Measurements from ENCODE around the gene VAV2.
"Not testable (repeated sequence)": the region's sequence is repeated elsewhere in the genome, so short reads cannot be mapped to it uniquely, and the experiment has no call there.

VAV2 gene

GRCh38 chr9:133995012-133995896, 3.1 kb upstream of the VAV2 start:
- no peak for DNase-seq (ENCODE audit: low spot score)

GRCh38 chr9:133994353-133995011, 2.4 kb upstream of the VAV2 start:
- DNase-seq (ENCODE audit: low spot score): peak; percentile 89

- no peak for DNase-seq (ENCODE audit: low spot score)
These were observed 1.6 kb upstream of the VAV2 start for GRCh38 chr9:133993635-133994253.

GRCh38 chr9:133992780-133993634, 883 bp upstream of the VAV2 start:
- peak; percentile 93 for DNase-seq (ENCODE audit: low spot score)

- no peak for DNase-seq (ENCODE audit: low spot score)
These were observed 756 bp downstream of the VAV2 start for GRCh38 chr9:133991214-133991921.

- no peak for DNase-seq (ENCODE audit: low spot score)
These were observed 1.5 kb downstream of the VAV2 start for GRCh38 chr9:133990366-133991213.

- DNase-seq (ENCODE audit: low spot score): no peak
These were observed 2.3 kb downstream of the VAV2 start for GRCh38 chr9:133989625-133990365.

- DNase-seq (ENCODE audit: low spot score): not testable (repeated sequence)
These were observed 3.4 kb downstream of the VAV2 start for GRCh38 chr9:133988771-133989170.

GRCh38 chr9:133987946-133988665, 4.0 kb downstream of the VAV2 start:
- DNase-seq (ENCODE audit: low spot score): no peak

GRCh38 chr9:133987446-133987788, 4.7 kb downstream of the VAV2 start:
- DNase-seq (ENCODE audit: low spot score): no peak

- no peak for DNase-seq (ENCODE audit: low spot score)
These were observed 5.2 kb downstream of the VAV2 start for GRCh38 chr9:133986774-133987445.

- DNase-seq (ENCODE audit: low spot score): no peak
These were observed 6.1 kb downstream of the VAV2 start for GRCh38 chr9:133986061-133986460.

GRCh38 chr9:133982971-133983720, 9.0 kb downstream of the VAV2 start:
- DNase-seq (ENCODE audit: low spot score): no peak

- no peak for DNase-seq (ENCODE audit: low spot score)
These were observed 10.0 kb downstream of the VAV2 start for GRCh38 chr9:133981958-133982681.

GRCh38 chr9:133981589-133981957, 10.6 kb downstream of the VAV2 start:
- DNase-seq (ENCODE audit: low spot score): no peak

GRCh38 chr9:133980864-133981588, 11.1 kb downstream of the VAV2 start:
- DNase-seq (ENCODE audit: low spot score): no peak

Measured in left forelimb (tissue), 1 donor.